HG03159 (cell line): ENCODE results near the gene DCHS2.

Source experiments
- ATAC-seq: cut with Tn5 transposase; IDR thresholded peaks from one replicate; pipeline ENCODE4 v1.9.1; 2021; ENCODE audit warnings: mild to moderate bottlenecking, moderate library complexity; ENCODE audit not compliant: unreplicated experiment

The DCHS2 gene

GRCh38 chr4:154452798-154453346, 38.7 kb downstream of the DCHS2 start:
- ATAC-seq: no peak

DNA sequence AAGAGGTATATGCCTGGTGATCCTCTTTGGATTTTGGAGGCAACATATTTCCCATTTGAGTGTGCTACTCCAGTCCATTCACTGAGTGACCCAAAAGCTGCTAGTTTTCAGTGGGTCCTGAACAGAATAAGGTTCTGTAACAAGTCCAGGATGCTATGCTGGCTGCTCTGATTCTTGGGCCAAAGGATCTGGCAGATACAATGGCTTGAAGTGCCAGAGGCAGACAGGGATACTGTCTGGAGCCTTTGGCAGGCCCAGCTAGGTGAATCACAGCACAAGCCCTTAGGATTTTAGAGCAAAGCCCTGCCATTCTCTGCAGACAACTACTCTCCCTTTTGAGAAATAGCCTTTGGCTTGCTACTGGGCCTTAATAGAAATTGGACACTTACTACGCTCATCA, 40.6 kb downstream of the DCHS2 start:
- no peak for ATAC-seq

- ATAC-seq: no peak
These were observed 46.6 kb downstream of the DCHS2 start for GRCh38 chr4:154444958-154445357.

- no peak for ATAC-seq
These were observed 49.6 kb downstream of the DCHS2 start for GRCh38 chr4:154441982-154442381.

DNA sequence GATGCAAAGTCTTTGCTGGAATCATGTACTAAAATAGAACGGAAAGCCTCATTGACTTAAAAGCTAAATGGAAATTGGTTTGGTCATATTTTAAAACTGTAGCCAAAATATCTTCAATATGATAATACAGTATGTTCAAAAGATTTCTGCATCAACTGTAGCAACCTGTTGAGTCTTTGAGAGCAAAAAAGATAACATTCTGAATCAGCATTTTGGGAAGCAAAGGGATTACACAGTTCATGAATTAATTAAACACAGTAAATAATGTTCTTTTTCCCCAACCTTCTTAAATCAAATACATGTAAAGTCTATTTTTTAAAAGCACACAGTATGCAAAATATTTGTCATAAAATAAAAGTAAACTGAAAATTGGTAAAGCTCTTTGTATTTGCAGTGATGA, 50.5 kb downstream of the DCHS2 start:
- ATAC-seq: no peak

GRCh38 chr4:154439224-154439623, 52.4 kb downstream of the DCHS2 start:
- ATAC-seq: no peak

GRCh38 chr4:154435895-154436294, 55.7 kb downstream of the DCHS2 start:
- ATAC-seq: no peak

DNA sequence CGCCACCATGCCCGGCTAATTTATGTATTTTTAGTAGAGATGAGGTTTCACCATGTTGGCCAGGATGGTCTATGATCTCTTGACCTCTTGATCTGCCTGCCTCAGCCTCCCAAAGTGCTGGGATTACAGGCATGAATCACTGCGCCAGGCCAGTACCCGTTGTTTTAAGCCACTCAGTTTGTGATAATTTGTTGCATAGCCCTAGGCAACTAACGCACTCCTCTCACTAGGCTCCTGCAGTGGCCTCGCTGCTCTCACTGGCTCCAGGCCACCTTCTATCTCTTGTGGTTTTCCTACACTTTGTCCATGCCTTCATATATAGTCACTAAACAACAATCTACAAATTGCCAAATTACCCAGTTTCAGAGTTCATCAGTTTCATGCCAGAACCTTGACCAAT, 58.1 kb downstream of the DCHS2 start:
- no peak for ATAC-seq

- ATAC-seq: no peak
These were observed 62.4 kb downstream of the DCHS2 start for GRCh38 chr4:154429176-154429575.

DNA sequence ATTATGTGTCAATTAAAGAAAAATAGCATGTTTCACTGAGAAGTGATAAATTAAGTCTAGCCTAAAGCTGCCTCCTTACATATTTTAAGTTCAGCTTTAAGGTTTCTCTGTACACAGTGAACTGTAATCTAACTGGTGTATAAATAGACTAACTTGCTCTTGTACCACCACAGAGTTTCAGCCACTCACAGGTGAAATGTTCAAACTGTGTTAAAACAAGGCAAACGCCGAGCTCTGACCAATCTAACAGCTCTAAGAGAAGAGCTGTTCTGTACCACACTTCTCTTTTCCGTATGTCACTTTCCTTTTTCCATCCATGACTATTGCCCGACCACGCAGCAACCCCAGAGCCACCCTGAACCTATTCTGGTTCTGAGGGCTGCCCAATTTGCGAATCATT, 64.5 kb downstream of the DCHS2 start:
- ATAC-seq: no peak

- no peak for ATAC-seq
These were observed 66.1 kb downstream of the DCHS2 start for GRCh38 chr4:154425514-154425913.

DNA sequence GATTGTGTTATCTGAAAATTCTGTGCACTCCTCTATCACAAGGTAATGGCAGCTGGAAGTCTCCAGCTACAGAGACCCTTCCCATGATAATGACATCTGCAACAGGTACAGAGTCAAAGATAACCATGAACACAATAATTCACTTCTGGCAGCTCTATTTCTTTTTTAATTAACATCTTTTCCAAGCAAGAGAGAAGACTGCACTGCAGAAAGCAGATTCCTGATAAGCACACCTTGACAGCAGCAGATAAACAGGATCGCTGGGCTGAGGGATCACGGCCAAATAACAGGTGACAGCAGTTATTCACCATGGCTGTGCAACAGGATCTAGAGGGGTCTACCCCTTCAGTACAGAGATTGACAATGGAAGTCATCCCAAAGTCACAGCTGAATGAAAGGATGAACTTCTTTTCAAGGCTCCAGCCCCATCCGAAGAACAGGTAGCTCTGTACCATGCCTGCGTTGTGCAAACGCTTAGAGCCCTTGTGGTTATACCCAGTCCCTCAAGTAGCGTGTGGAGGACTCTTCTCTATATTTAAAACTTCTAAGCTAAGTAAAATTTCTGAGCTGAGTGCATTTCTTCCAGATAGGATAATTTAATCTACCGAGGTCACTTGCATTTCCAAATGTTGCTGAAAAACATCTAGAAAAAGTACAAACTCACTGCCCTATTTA, 66.7 kb downstream of the DCHS2 start:
- no peak for ATAC-seq

- ATAC-seq: peak; percentile 42
These were observed 69.4 kb downstream of the DCHS2 start for GRCh38 chr4:154422152-154422551.

DNA sequence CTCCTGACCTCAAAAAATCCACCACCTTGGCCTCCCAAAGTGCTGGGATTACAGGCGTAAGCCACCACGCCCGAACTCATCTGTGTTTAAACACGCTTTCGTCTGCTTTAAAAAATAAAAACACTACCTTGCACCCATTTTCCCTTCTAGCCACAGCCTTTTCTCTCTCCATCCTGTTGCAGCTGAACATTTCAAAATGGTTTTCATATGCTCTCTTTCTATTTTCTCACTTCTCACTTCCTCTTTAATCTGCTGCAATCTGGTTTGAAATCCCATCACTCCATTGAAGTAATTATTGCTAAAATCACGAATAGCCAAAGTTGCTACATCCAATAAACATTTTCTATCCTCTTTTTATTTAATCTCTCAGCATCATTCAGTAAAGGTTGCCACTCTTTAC, 70.0 kb downstream of the DCHS2 start:
- ATAC-seq: peak; percentile 62

DNA sequence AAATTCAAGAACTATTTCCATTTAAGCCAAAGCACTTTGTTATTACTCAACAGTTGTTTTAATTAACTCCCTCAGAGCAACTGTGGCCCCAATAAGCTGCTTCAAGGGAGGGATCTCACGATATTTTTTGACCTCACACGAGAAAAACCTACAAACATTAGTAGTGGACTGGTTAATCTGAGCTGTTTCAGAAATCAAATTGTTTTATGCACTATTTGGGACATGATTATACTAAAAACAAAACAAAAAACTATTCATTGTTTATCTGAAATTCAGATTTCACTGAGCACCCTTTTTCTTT, 74.3 kb downstream of the DCHS2 start:
- ATAC-seq: peak; percentile 4

DNA sequence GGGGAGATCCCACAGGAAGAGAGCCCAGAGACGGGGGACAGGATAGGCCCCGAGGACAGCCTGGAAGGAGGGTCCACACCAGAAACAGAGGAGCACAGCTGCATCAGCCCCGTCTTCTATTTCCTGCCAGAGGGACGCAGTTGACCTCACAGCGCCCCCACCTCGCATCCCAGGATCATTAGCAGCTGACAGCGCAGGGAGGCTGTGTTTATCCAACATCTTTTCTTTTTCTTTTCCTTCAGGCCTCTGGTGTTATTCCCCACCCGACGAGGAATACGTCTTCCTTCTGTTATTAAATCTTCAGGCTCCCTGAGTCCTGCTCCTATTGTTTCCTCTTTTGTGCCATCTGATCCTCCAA, 75.4 kb downstream of the DCHS2 start:
- ATAC-seq: peak; percentile 32

DNA sequence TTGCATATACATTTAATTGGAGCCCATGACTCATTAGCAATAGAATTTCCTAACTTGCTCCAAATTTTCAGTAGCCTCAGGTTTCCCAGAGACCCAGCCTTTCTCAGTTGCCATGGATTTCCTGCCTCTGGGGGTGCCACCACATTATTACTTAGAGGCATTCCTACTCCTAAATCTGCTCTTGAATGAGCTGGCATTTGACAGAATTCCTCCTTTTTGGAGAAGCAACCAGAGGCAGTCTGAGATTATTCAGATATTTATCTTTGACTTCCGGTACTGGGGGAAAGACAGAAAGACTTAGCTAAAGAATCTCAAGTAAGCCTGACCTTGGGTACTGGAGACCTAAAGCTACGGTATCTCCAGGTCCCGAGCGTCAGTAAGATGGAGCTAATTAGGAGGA, 76.3 kb downstream of the DCHS2 start:
- ATAC-seq: no peak

GRCh38 chr4:154414796-154415195, 76.8 kb downstream of the DCHS2 start:
- ATAC-seq: no peak

DNA sequence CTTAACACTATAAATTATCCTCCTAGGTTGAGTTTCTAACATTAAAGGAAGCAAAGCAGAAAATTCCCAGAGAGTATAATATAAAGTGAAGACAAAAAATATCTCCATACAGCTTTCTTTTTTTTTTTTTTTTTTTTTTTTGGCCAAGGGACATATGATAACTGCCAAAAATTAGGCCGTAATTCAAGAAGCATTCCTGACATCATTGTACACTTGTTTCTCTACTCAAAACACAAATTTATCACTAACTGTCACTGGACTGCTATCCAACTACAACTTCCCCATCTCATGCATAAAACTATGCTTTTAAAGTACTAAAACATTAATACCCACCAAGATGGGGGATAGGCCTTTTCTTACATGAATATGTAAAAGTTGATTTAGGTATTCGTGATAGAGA, 77.2 kb downstream of the DCHS2 start:
- ATAC-seq: no peak

DNA sequence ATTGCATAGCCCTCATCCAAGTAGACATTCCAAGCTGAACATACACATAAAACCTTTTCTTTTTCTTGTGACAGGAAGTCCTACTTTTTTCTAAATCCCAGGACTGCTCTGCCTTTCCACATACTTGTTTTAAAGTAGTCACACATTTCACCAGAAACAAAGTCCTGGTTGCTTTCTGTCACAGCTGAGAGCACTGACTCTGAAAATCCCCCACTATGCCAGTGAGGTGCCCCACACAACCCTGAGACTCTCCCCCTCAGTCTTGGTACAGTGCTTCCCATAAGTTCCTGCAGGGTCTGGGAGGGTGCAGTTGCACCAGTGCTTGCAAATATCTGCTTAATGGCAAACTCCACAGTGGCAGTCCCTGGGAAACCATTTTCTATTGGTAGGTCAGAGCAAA, 84.2 kb downstream of the DCHS2 start:
- ATAC-seq: no peak

GRCh38 chr4:154406018-154406795, 85.4 kb downstream of the DCHS2 start:
- ATAC-seq: peak; percentile 82

GRCh38 chr4:154399259-154399974, 92.2 kb downstream of the DCHS2 start:
- ATAC-seq: no peak
